ENCODE measurements around the gene RICTOR. TPM values are rescaled to one million over a fixed set of nuclear protein-coding genes. Genes with fewer than 3 reads are reported as not detected.

Gene RICTOR
- total RNA-seq, 1 experiment from 2014 or later, result 21.7 TPM

DNA sequence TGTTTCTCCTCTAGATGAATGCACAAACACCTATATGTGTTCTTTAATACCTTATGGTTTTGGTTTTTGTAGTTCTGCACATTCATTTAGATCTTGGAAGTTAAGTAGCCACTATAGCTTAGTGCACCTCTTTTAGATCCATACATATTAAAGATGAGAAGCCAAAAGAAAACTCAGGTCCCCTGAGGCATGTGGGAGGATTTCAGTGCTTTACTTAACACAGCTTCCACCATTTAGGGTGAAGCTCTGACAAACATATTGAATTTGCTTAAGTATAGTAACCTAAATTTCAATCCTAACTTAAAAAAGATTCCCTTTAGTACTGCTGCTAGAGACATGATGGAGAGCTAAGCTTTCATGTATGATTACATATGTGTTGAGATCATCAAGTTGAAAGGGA lies 25.6 kb upstream of the RICTOR start:
- Histone ChIP-seq H3K4me3 (replicated peaks in 1 of 2; ENCODE audit: low read depth in 1 of 2, low read length in 2 of 2) (no peak overlapping the region), H3K4me2 (ENCODE audit: low read length) (no peak overlapping the region), H3K9me2 (ENCODE audit: insufficient read depth) (no peaks in the 10 kb centered on the region), H3K4me1 (ENCODE audit: control insufficient read depth in 1 of 2, insufficient read depth in 2 of 2, low read length in 2 of 2) (peaks cover 0 to 26% of the 10 kb centered on the region in 2 experiments; a peak in 2 of 4 replicates), H3K9me3 (ENCODE audit: control insufficient read depth in 1 of 2, insufficient read depth in 1 of 2, low read depth in 1 of 2, low read length in 2 of 2) (no peaks in the 10 kb centered on the region), H3K79me2 (ENCODE audit: insufficient read depth, low read length) (no peaks in the 10 kb centered on the region), H3K27me3 (ENCODE audit: insufficient read depth, low read length) (no peaks in the 10 kb centered on the region), H3K27ac (ENCODE audit: low read depth, low read length) (no peak overlapping the region), H3K9ac (ENCODE audit: low read length) (no peak overlapping the region), H2AFZ (ENCODE audit: low read depth, low read length, poor library complexity, severe bottlenecking) (no peak overlapping the region), H4K20me1 (ENCODE audit: insufficient read depth) (no peaks in the 10 kb centered on the region), H3K36me3 (ENCODE audit: control insufficient read depth in 1 of 2, insufficient read depth in 2 of 2, low read length in 2 of 2) (no peaks in the 10 kb centered on the region)
- TF ChIP-seq RAD21 (IDR thresholded peaks at IDR 0.05; ENCODE audit: low read depth), result no peak
- TF ChIP-seq, protein P1, sequence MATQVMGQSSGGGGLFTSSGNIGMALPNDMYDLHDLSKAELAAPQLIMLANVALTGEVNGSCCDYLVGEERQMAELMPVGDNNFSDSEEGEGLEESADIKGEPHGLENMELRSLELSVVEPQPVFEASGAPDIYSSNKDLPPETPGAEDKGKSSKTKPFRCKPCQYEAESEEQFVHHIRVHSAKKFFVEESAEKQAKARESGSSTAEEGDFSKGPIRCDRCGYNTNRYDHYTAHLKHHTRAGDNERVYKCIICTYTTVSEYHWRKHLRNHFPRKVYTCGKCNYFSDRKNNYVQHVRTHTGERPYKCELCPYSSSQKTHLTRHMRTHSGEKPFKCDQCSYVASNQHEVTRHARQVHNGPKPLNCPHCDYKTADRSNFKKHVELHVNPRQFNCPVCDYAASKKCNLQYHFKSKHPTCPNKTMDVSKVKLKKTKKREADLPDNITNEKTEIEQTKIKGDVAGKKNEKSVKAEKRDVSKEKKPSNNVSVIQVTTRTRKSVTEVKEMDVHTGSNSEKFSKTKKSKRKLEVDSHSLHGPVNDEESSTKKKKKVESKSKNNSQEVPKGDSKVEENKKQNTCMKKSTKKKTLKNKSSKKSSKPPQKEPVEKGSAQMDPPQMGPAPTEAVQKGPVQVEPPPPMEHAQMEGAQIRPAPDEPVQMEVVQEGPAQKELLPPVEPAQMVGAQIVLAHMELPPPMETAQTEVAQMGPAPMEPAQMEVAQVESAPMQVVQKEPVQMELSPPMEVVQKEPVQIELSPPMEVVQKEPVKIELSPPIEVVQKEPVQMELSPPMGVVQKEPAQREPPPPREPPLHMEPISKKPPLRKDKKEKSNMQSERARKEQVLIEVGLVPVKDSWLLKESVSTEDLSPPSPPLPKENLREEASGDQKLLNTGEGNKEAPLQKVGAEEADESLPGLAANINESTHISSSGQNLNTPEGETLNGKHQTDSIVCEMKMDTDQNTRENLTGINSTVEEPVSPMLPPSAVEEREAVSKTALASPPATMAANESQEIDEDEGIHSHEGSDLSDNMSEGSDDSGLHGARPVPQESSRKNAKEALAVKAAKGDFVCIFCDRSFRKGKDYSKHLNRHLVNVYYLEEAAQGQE (IDR thresholded peaks at IDR 0.05; ENCODE audit: low read depth), result no peak
- ChIA-PET POLR2A (interaction anchor here (0.8 kb wide), 1 partner anchor 11 kb away, joined by 3 read pairs; no protein-coding TSS in a partner anchor), RAD21 (ENCODE audit: low non-redundant PET in 1 of 2, low total read pairs in 2 of 2, uncharacterized antibody in 2 of 2, unreplicated experiment in 2 of 2) (no interaction called here), CTCF (interaction anchor here (1.6 kb wide), 1 partner anchor 20 kb away, joined by 5 read pairs; no protein-coding TSS in a partner anchor)
- intact Hi-C loops (cut with micrococcal nuclease), result no loop called here
- BruUV-seq (replicated peaks), result no TSS peak
- DNase-seq (ENCODE audit: low read depth, low spot score) (no peak), ATAC-seq (no peak)

DNA sequence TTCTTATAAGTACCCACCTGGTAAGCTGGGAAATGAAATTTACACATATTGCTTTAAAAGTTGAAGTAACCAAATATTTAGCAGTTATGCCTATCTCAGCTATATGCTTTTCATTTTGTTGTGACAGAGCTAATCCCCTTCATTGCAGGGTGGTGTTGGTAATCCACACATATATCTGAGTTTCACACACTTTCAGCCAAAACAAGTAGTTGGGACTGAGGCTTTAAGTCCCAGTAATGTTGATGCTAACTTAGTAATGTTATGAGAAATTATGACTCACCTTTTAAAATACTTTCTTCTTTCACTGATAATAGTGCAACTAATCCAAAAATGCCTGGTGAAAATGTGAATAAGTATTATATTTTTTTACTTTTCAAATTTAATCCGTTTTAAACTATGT lies 19.2 kb upstream of the RICTOR start:
- H4K20me1 ChIP-seq (ENCODE audit: insufficient read depth), result no peaks in the 10 kb centered on the region
- DNase-seq (ENCODE audit: low read depth, low spot score) (no peak), ATAC-seq (no peak)
- no peak for TF ChIP-seq SP1 (IDR thresholded peaks at IDR 0.05; ENCODE audit: low read depth)
- peak; percentile 36; the same call in 1 of the 2 replicates for TF ChIP-seq FOSL1 (IDR thresholded peaks at IDR 0.05; ENCODE audit: low read depth)
- TF ChIP-seq, protein P2, sequence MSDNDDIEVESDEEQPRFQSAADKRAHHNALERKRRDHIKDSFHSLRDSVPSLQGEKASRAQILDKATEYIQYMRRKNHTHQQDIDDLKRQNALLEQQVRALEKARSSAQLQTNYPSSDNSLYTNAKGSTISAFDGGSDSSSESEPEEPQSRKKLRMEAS (IDR thresholded peaks at IDR 0.05), result no peak
- TF ChIP-seq, protein P3, sequence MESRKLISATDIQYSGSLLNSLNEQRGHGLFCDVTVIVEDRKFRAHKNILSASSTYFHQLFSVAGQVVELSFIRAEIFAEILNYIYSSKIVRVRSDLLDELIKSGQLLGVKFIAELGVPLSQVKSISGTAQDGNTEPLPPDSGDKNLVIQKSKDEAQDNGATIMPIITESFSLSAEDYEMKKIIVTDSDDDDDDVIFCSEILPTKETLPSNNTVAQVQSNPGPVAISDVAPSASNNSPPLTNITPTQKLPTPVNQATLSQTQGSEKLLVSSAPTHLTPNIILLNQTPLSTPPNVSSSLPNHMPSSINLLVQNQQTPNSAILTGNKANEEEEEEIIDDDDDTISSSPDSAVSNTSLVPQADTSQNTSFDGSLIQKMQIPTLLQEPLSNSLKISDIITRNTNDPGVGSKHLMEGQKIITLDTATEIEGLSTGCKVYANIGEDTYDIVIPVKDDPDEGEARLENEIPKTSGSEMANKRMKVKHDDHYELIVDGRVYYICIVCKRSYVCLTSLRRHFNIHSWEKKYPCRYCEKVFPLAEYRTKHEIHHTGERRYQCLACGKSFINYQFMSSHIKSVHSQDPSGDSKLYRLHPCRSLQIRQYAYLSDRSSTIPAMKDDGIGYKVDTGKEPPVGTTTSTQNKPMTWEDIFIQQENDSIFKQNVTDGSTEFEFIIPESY (IDR thresholded peaks at IDR 0.05; ENCODE audit: extremely low read depth, insufficient replicate concordance, low read length), result no peak
- TF ChIP-seq, protein P4, sequence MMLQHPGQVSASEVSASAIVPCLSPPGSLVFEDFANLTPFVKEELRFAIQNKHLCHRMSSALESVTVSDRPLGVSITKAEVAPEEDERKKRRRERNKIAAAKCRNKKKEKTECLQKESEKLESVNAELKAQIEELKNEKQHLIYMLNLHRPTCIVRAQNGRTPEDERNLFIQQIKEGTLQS (IDR thresholded peaks at IDR 0.05), result no peak
- no peak for TF ChIP-seq RAD21 (IDR thresholded peaks at IDR 0.05; ENCODE audit: low read depth)
- no TSS peak for BruUV-seq (replicated peaks)
- H3K27ac ChIP-seq (ENCODE audit: low read depth, low read length), result no peak overlapping the region
- peaks cover 0 to 14% of the 10 kb centered on the region in 2 experiments; a peak in 1 of 4 replicates for H3K9me3 ChIP-seq (ENCODE audit: control insufficient read depth in 1 of 2, insufficient read depth in 1 of 2, low read depth in 1 of 2, low read length in 2 of 2)
- H2AFZ ChIP-seq (ENCODE audit: low read depth, low read length, poor library complexity, severe bottlenecking), result peak overlapping the region; percentile 97
- peak overlapping the region; percentile 78 for H3K4me2 ChIP-seq (ENCODE audit: low read length)
- no peak overlapping the region; the same call in 1 of the 2 replicates for H3K9ac ChIP-seq (ENCODE audit: low read length)
- peaks cover 12 to 17% of the 10 kb centered on the region in 2 experiments for H3K4me1 ChIP-seq (ENCODE audit: control insufficient read depth in 1 of 2, insufficient read depth in 2 of 2, low read length in 2 of 2)
- ChIA-PET POLR2A (no interaction called here), RAD21 (ENCODE audit: low non-redundant PET in 1 of 2, low total read pairs in 2 of 2, uncharacterized antibody in 2 of 2, unreplicated experiment in 2 of 2) (no interaction called here), CTCF (interaction anchor here (1.0 kb wide), 1 partner anchor 13 kb away, joined by 4 read pairs; no protein-coding TSS in a partner anchor)
- H3K27me3 ChIP-seq (ENCODE audit: insufficient read depth, low read length), result no peaks in the 10 kb centered on the region
- H3K9me2 ChIP-seq (ENCODE audit: insufficient read depth), result no peaks in the 10 kb centered on the region
- H3K36me3 ChIP-seq (ENCODE audit: control insufficient read depth in 1 of 2, insufficient read depth in 2 of 2, low read length in 2 of 2), result no peaks in the 10 kb centered on the region
- intact Hi-C loops (cut with micrococcal nuclease), result no loop called here
- H3K79me2 ChIP-seq (ENCODE audit: insufficient read depth, low read length), result no peaks in the 10 kb centered on the region
- no peak overlapping the region for H3K4me3 ChIP-seq (replicated peaks in 1 of 2; ENCODE audit: low read depth in 1 of 2, low read length in 2 of 2)
